Small intestine (tissue), 7 donors: ENCODE data around the gene PML. TPM values are rescaled to one million over a fixed set of nuclear protein-coding genes. Genes with fewer than 3 reads are reported as not detected.

Experiments
- DNase-seq, 2 donors: peaks; one replicate each; pipeline versions ENCODE4 v3.0.0 to v3.0.0-alpha.2; 2013
- FAIRE-seq: peaks from 2 replicates; lab custom pipeline; 2012; peaks lifted over from hg19 to GRCh38; lab: Jason Lieb, UNC
- H3K27ac ChIP-seq, 3 donors: one replicate each; pipeline ENCODE4 v1.5.1; 2013; ENCODE audit warnings: low read length in 2 of 3, mild to moderate bottlenecking in 2 of 3, control low read depth in 1 of 3, inconsistent platforms in 1 of 3, low read depth in 1 of 3, moderate library complexity in 1 of 3
- H3K27me3 ChIP-seq, 3 donors: one replicate each; pipeline ENCODE4 v1.6.1; 2013; ENCODE audit warnings: low read length in 3 of 3, inconsistent platforms in 1 of 3; ENCODE audit not compliant: control insufficient read depth in 3 of 3, insufficient read depth in 3 of 3
- H3K36me3 ChIP-seq, 3 donors: one replicate each; pipeline ENCODE4 v1.6.1; 2013; ENCODE audit warnings: low read length in 3 of 3, inconsistent platforms in 1 of 3, low read depth in 1 of 3, mild to moderate bottlenecking in 1 of 3, moderate library complexity in 1 of 3; ENCODE audit not compliant: control insufficient read depth in 3 of 3, insufficient read depth in 2 of 3
- H3K4me1 ChIP-seq, 3 donors: one replicate each; pipeline ENCODE4 v1.6.1; 2013; ENCODE audit warnings: low read length in 2 of 3, inconsistent platforms in 1 of 3, low read depth in 1 of 3, mild to moderate bottlenecking in 1 of 3, moderate library complexity in 1 of 3; ENCODE audit not compliant: control insufficient read depth in 3 of 3, insufficient read depth in 2 of 3
- H3K4me3 ChIP-seq, 3 donors: one replicate each; pipeline ENCODE4 v1.5.1; 2013; ENCODE audit warnings: low read length in 3 of 3, control low read depth in 1 of 3, inconsistent platforms in 1 of 3, low read depth in 1 of 3, mild to moderate bottlenecking in 1 of 3, moderate library complexity in 1 of 3
- H3K9me3 ChIP-seq, 2 donors: one replicate each; pipeline ENCODE4 v1.6.1; 2013; ENCODE audit warnings: low read depth in 1 of 2, low read length in 1 of 2; ENCODE audit not compliant: control insufficient read depth in 2 of 2, insufficient read depth in 1 of 2
- WGBS, 3 donors: extraction: QIAGEN DNeasy Blood & Tissue Kit; methylation state at CpG; one replicate each; pipeline ENCODE4 v1.1.7; 2013; 5-methylcytosine and 5-hydroxymethylcytosine counted together
- polyA plus RNA-seq, 4 donors: library from polyadenylated mRNA; stranded (reverse) in 3 of 4; unstranded in 1 of 4; fragments of 200-250 nt in 3 of 4; fragments of 120-200 nt in 1 of 4; gene quantifications; one replicate each; pipeline versions ENCODE4 v1.2.1 to v1.2.3, GENCODE V29; 2013
- donor health status: healthy with polysubstance abuse.
- donor health status: control.
- donor health status: control.
- donor health status: Bipolar disorder and iron deficiency.
- donor health status: healthy.

Gene PML
- polyA plus RNA-seq, 4 donors = 16.5 to 31.1 (median 26.1) TPM

GRCh38 chr15:73996267-73996666 lies 1.8 kb downstream of the PML start:
- peak overlapping the region in 1 of 3 donors; percentile 89 for H3K4me3 ChIP-seq
- WGBS, 3 donors = 19 to 39% (median 29%) methylated on average over 2 of the region's 2 CpGs
- H3K27ac ChIP-seq = peak overlapping the region in 1 of 3 donors; percentile 32
- DNase-seq (no peak), FAIRE-seq (no peak)
- H3K36me3 ChIP-seq = peaks cover 6 to 12% (median 8%) of the 10 kb centered on the region in 3 donors
- no peaks in the 10 kb centered on the region for H3K27me3 ChIP-seq
- no peaks in the 10 kb centered on the region for H3K9me3 ChIP-seq
- H3K4me1 ChIP-seq = peaks cover 2 to 19% (median 4%) of the 10 kb centered on the region in 3 donors

- H3K36me3 ChIP-seq = peaks cover 6 to 12% (median 8%) of the 10 kb centered on the region in 3 donors
- H3K27me3 ChIP-seq = no peaks in the 10 kb centered on the region
- WGBS, 3 donors = 2 to 9% (median 3%) methylated on average over 5 of the region's 5 CpGs
- H3K9me3 ChIP-seq = no peaks in the 10 kb centered on the region
- H3K4me1 ChIP-seq = peaks cover 2 to 15% (median 4%) of the 10 kb centered on the region in 3 donors
- peak overlapping the region in 1 of 3 donors; percentile 39 for H3K4me3 ChIP-seq
- DNase-seq = peak in 1 of 2 donors; percentile 83
- peak overlapping the region; percentile 18 to 70 (median 42) for H3K27ac ChIP-seq
- FAIRE-seq = no peak
Measured at GRCh38 chr15:73996939-73997338, 2.4 kb downstream of the PML start.

GRCh38 chr15:73997986-73998385 lies 3.5 kb downstream of the PML start:
- peaks cover 8 to 18% (median 9%) of the 10 kb centered on the region in 3 donors for H3K36me3 ChIP-seq
- H3K4me1 ChIP-seq = peaks cover 2 to 8% (median 4%) of the 10 kb centered on the region in 3 donors
- no peak overlapping the region for H3K27ac ChIP-seq
- no peak for DNase-seq
- WGBS, 3 donors = 95 to 97% (median 95%) methylated on average over 27 of the region's 27 CpGs
- no peak for FAIRE-seq
- no peaks in the 10 kb centered on the region for H3K27me3 ChIP-seq
- no peaks in the 10 kb centered on the region for H3K9me3 ChIP-seq
- no peak overlapping the region for H3K4me3 ChIP-seq

GRCh38 chr15:74006774-74007639 lies 12.5 kb downstream of the PML start:
- H3K9me3 ChIP-seq = no peaks in the 10 kb centered on the region
- H3K27ac ChIP-seq = peak overlapping the region in 1 of 3 donors; percentile 18
- H3K36me3 ChIP-seq = peaks cover 3 to 46% (median 7%) of the 10 kb centered on the region in 3 donors
- no peaks in the 10 kb centered on the region for H3K27me3 ChIP-seq
- 73 to 89% (median 79%) methylated on average over 11 of the region's 11 CpGs for WGBS, 3 donors
- DNase-seq (no peak), FAIRE-seq (no peak)
- H3K4me3 ChIP-seq = no peak overlapping the region
- H3K4me1 ChIP-seq = peaks cover 12 to 40% (median 18%) of the 10 kb centered on the region in 3 donors

GRCh38 chr15:74007820-74008371 lies 13.4 kb downstream of the PML start:
- Histone ChIP-seq H3K9me3 (no peaks in the 10 kb centered on the region), H3K27me3 (no peaks in the 10 kb centered on the region), H3K4me3 (no peak overlapping the region), H3K4me1 (peaks cover 12 to 40% (median 18%) of the 10 kb centered on the region in 3 donors), H3K36me3 (peaks cover 0 to 42% (median 7%) of the 10 kb centered on the region in 3 donors), H3K27ac (no peak overlapping the region)
- DNase-seq (no peak), FAIRE-seq (no peak)
- 50 to 65% (median 65%) methylated on average over 5 of the region's 5 CpGs for WGBS, 3 donors

GRCh38 chr15:74008901-74009300 lies 14.4 kb downstream of the PML start:
- no peaks in the 10 kb centered on the region for H3K9me3 ChIP-seq
- 84 to 93% (median 91%) methylated on average over 3 of the region's 3 CpGs for WGBS, 3 donors
- H3K4me1 ChIP-seq = peaks cover 12 to 40% (median 18%) of the 10 kb centered on the region in 3 donors
- no peaks in the 10 kb centered on the region for H3K27me3 ChIP-seq
- no peak overlapping the region for H3K4me3 ChIP-seq
- no peak for DNase-seq
- no peak overlapping the region for H3K27ac ChIP-seq
- FAIRE-seq = no peak
- peaks cover 0 to 39% (median 7%) of the 10 kb centered on the region in 3 donors for H3K36me3 ChIP-seq

- H3K27me3 ChIP-seq = no peaks in the 10 kb centered on the region
- peaks cover 10 to 37% (median 18%) of the 10 kb centered on the region in 3 donors for H3K4me1 ChIP-seq
- peaks cover 2 to 33% (median 4%) of the 10 kb centered on the region in 3 donors for H3K36me3 ChIP-seq
- WGBS, 3 donors = 48 to 55% (median 51%) methylated on average over 2 of the region's 2 CpGs
- FAIRE-seq = no peak
- no peak overlapping the region for H3K4me3 ChIP-seq
- H3K27ac ChIP-seq = peak overlapping the region in 2 of 3 donors; percentile 48 to 62
- H3K9me3 ChIP-seq = no peaks in the 10 kb centered on the region
- peak; percentile 42 to 44 for DNase-seq
Measured at GRCh38 chr15:74010929-74011540, 16.5 kb downstream of the PML start.

GRCh38 chr15:74011610-74012009 lies 17.1 kb downstream of the PML start:
- DNase-seq (peak in 1 of 2 donors; percentile 19), FAIRE-seq (no peak)
- no peaks in the 10 kb centered on the region for H3K27me3 ChIP-seq
- 14 to 28% (median 23%) methylated on average over 2 of the region's 2 CpGs for WGBS, 3 donors
- H3K4me1 ChIP-seq = peaks cover 10 to 33% (median 18%) of the 10 kb centered on the region in 3 donors
- H3K4me3 ChIP-seq = no peak overlapping the region
- peak overlapping the region in 1 of 3 donors; percentile 47 for H3K27ac ChIP-seq
- no peaks in the 10 kb centered on the region for H3K9me3 ChIP-seq
- H3K36me3 ChIP-seq = peaks cover 2 to 29% (median 4%) of the 10 kb centered on the region in 3 donors
